SH-SY5Y (cell line): ENCODE measurements around the gene LLGL2.

Experiments used
- GATA2 ChIP-seq: IDR thresholded peaks from 2 replicates; pipeline ENCODE4 v1.6.1; 2011; ENCODE audit warnings: mild to moderate bottlenecking, low read depth, low read length
- GATA3 ChIP-seq: IDR thresholded peaks from 2 replicates; pipeline ENCODE4 v1.6.1; 2011; ENCODE audit warnings: low read depth, mild to moderate bottlenecking, low read length, moderate library complexity

DNA sequence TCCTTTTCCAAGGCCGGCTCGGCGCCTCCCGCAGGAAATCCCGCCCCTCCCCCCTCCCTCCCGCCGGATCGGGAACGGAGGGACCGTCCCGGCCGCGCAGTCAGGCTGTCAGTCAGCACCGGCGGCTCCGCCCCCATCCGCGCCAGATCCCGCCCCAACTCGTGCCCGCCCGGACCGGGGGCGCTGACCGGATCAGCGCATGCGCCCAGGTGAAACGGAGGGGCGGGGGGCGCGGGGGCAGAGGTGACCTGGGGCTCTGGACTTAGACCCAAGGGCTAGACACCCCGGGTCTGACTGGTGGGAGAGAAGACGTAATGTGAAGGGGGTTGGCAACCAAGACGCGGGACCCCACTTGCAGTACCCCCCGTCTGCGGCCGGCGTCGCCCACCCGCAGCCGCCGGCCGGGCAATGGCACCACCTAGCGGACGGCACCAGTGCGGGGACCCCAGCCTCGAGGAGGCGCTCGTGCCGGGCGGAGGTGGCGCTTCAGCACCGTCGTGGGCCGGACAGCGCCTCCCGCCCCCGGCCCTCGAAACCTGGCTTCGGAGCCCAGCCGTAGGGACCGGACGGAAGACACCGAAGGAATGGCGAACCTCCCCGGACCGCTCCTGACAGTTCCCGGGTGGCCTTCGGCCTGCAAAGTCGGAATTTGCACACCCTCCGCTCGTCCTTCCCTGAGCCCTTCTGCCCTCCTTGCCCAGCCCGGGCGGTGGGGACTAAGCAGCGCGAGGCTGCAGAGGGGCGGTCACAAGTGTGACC, 9.8 kb upstream of the LLGL2 start, which contains the start of gene CASKIN2:
- TF ChIP-seq GATA2 (no peak; the same call in 1 of the 2 replicates), GATA3 (no peak)
